A549 (cell line): ENCODE measurements around the gene SBK2. TPM values are rescaled to one million over a fixed set of nuclear protein-coding genes. Genes with fewer than 3 reads are reported as not detected.

Source experiments
- ATAC-seq, 2 experiments: fragments of 200-7000 bp in 1 of 2; fragments of >200 bp in 1 of 2; cut with Nextera tagmentation in 1 of 2; cut with Tn5 transposase in 1 of 2; 3 replicates each; pipeline versions ENCODE4 v1.8.0 to v1.9.1; 2018 to 2020; ENCODE audit warnings: mild to moderate bottlenecking in 1 of 2, moderate library complexity in 1 of 2
- CTCF ChIA-PET: fragments of 300-600 bp; sonication (Branson Sonifier 250); formaldehyde crosslinking; extraction: SDS; loops from one replicate; lab custom pipeline; 2021; ENCODE audit warnings: antibody characterized with exemption, inconsistent platforms; lab: Yijun Ruan, JAX
- POLR2A ChIA-PET: fragments of 350-600 bp; formaldehyde crosslinking; extraction: SDS; loops from one replicate; lab custom pipeline; 2021; ENCODE audit warnings: antibody characterized with exemption, inconsistent platforms; lab: Yijun Ruan, JAX
- DNase-seq, 2 experiments: peaks; one replicate each; pipeline versions ENCODE4 v3.0.0 to v3.0.0-alpha.2; 2011 to 2016; ENCODE audit warnings: low read depth in 1 of 2, low spot score in 1 of 2
- FAIRE-seq: peaks from 2 replicates; lab custom pipeline; 2011; peaks lifted over from hg19 to GRCh38; lab: Jason Lieb, UNC
- H3K27ac ChIP-seq, 2 experiments: fragments of >200 bp; sonication (Bioruptor Twin); formaldehyde crosslinking; 3 replicates each; pipeline ENCODE4 v1.5.1; 2016 to 2017
- H3K4me1 ChIP-seq: fragments of >200 bp; sonication (Bioruptor Twin); formaldehyde crosslinking; 3 replicates; pipeline ENCODE4 v1.6.1; 2016
- H3K4me2 ChIP-seq: fragments of >200 bp; sonication (Bioruptor Twin); formaldehyde crosslinking; 3 replicates; pipeline ENCODE4 v1.6.1; 2016
- H3K4me3 ChIP-seq: fragments of >200 bp; sonication (Bioruptor Twin); formaldehyde crosslinking; 3 replicates; pipeline ENCODE4 v1.5.1; 2016
- H3K9me3 ChIP-seq: fragments of >200 bp; sonication (Bioruptor Twin); formaldehyde crosslinking; 3 replicates; pipeline ENCODE4 v1.6.1; 2016
- BHLHE40 ChIP-seq: IDR thresholded peaks from 2 replicates; pipeline ENCODE4 v1.6.1; 2012; ENCODE audit warnings: low read depth, low read length, inconsistent platforms
- CBX2 ChIP-seq: fragments of 200-600 bp; sonication (generic); IDR thresholded peaks from 2 replicates; pipeline ENCODE4 v1.6.1; 2016; ENCODE audit warnings: low read depth, mild to moderate bottlenecking, borderline replicate concordance
- CHD4 ChIP-seq: fragments of 200-600 bp; sonication (generic); IDR thresholded peaks from 2 replicates; pipeline ENCODE4 v1.6.1; 2016; ENCODE audit warnings: antibody characterized with exemption, mild to moderate bottlenecking, borderline replicate concordance
- EHF ChIP-seq: fragments of 250-450 bp; sonication (Bioruptor Pico); IDR thresholded peaks from 2 replicates; pipeline ENCODE4 v1.5.0; 2020; ENCODE audit warnings: mild to moderate bottlenecking
- ESRRA ChIP-seq: fragments of 150-350 bp; IDR thresholded peaks from 2 replicates; pipeline ENCODE4 v1.6.1; 2014; ENCODE audit warnings: mild to moderate bottlenecking, low read length, borderline replicate concordance
- FOSB ChIP-seq: fragments of 250-450 bp; sonication (Bioruptor Pico); IDR thresholded peaks from 2 replicates; pipeline ENCODE4 v1.5.0; 2020; ENCODE audit warnings: mild to moderate bottlenecking, moderate library complexity
- GATA3 ChIP-seq: IDR thresholded peaks from 2 replicates; pipeline ENCODE4 v1.6.1; 2012; ENCODE audit warnings: borderline replicate concordance
- HOXB13 ChIP-seq: fragments of 250-450 bp; sonication (Bioruptor Pico); IDR thresholded peaks from 2 replicates; pipeline ENCODE4 v1.5.0; 2020; ENCODE audit warnings: low read depth, mild to moderate bottlenecking, moderate library complexity
- JUNB ChIP-seq: fragments of >200 bp; sonication (Bioruptor Twin); formaldehyde crosslinking; IDR thresholded peaks from 2 replicates; pipeline ENCODE4 v1.6.1; 2016
- KDM1A ChIP-seq: fragments of 200-600 bp; sonication (generic); IDR thresholded peaks from 2 replicates; pipeline ENCODE4 v1.6.1; 2016; ENCODE audit warnings: low read depth, mild to moderate bottlenecking
- MYC ChIP-seq: IDR thresholded peaks from 2 replicates; pipeline ENCODE4 v1.6.1; 2012; ENCODE audit warnings: mild to moderate bottlenecking, inconsistent platforms, low read length, improper control_type of control experiment, borderline replicate concordance
- NPAS2 ChIP-seq: fragments of 250-450 bp; sonication (Bioruptor Pico); IDR thresholded peaks from 2 replicates; pipeline ENCODE4 v1.8.0; 2022; ENCODE audit warnings: mild to moderate bottlenecking, moderate library complexity, borderline replicate concordance
- NR3C1 ChIP-seq: fragments of >200 bp; sonication (Bioruptor Twin); formaldehyde crosslinking; IDR thresholded peaks from 3 replicates; pipeline ENCODE4 v1.6.1; 2017
- PHF8 ChIP-seq: fragments of 200-600 bp; sonication (generic); IDR thresholded peaks from 2 replicates; pipeline ENCODE4 v1.6.1; 2016; ENCODE audit warnings: low read depth, mild to moderate bottlenecking, antibody characterized with exemption, moderate library complexity, borderline replicate concordance
- POLR2A ChIP-seq: IDR thresholded peaks from 2 replicates; pipeline ENCODE4 v1.6.1; 2012; ENCODE audit warnings: mild to moderate bottlenecking, low read length
- POLR2AphosphoS2 ChIP-seq: conservative IDR thresholded peaks from 2 replicates; pipeline ENCODE4 v1.6.1; 2012; ENCODE audit warnings: low read length, improper control_type of control experiment, inconsistent platforms
- RNF2 ChIP-seq: fragments of 200-600 bp; sonication (generic); IDR thresholded peaks from 2 replicates; pipeline ENCODE4 v1.6.1; 2016; ENCODE audit warnings: low read depth, mild to moderate bottlenecking, antibody characterized with exemption, moderate library complexity, borderline replicate concordance
- TP53 ChIP-seq: fragments of 250-450 bp; sonication (Bioruptor Pico); IDR thresholded peaks from 2 replicates; pipeline ENCODE4 v1.5.0; 2021; ENCODE audit warnings: mild to moderate bottlenecking, moderate library complexity
- ZC3H11A ChIP-seq: fragments of 450-650 bp; IDR thresholded peaks from 2 replicates; pipeline ENCODE4 v1.6.1; 2014; ENCODE audit warnings: antibody characterized with exemption, mild to moderate bottlenecking
- WGBS: methylation state at CpG from one replicate; pipeline ENCODE4 v1.1.6; 2017; ENCODE audit errors: missing lambda C conversion rate; 5-methylcytosine and 5-hydroxymethylcytosine counted together
- polyA plus RNA-seq, 4 experiments: library from polyadenylated mRNA; depleted of rRNA in 3 of 4; stranded (reverse); fragments of >200 nt; fragmentation: RNase III in 1 of 4; extraction: RNeasy Plus Mini Kit Qiagen cat#74134 plus additional on column Dnase treatment in 1 of 4; gene quantifications; 2 replicates in 3 of 4; 3 replicates in 1 of 4; pipeline ENCODE4 v1.2.3, GENCODE V29; 2011 to 2017
- TF ChIP-seq, protein P1 (sequence below): fragments of 150-350 bp; IDR thresholded peaks from 2 replicates; pipeline ENCODE4 v1.6.1; 2014; ENCODE audit warnings: low read depth, mild to moderate bottlenecking, low read length
- TF ChIP-seq, protein P2 (sequence below): fragments of >200 bp; sonication (Bioruptor Twin); formaldehyde crosslinking; IDR thresholded peaks from 3 replicates; pipeline ENCODE4 v1.6.1; 2016
- TF ChIP-seq, protein P3 (sequence below): IDR thresholded peaks from 2 replicates; pipeline ENCODE4 v1.6.1; 2012; ENCODE audit warnings: low read depth, borderline replicate concordance
- TF ChIP-seq, protein P4 (sequence below): fragments of 250-450 bp; sonication (Bioruptor Pico); IDR thresholded peaks from 2 replicates; pipeline ENCODE4 v1.5.0; 2020; ENCODE audit warnings: low read depth, mild to moderate bottlenecking, moderate library complexity
- TF ChIP-seq, protein P5 (sequence below): fragments of 450-650 bp; IDR thresholded peaks from 2 replicates; pipeline ENCODE4 v1.6.1; 2014; ENCODE audit warnings: antibody characterized with exemption

The SBK2 gene
- polyA plus RNA-seq, 2 of the 4 experiments (the other 2 are of a cell fraction): 0.89 to 1.1 TPM

DNA sequence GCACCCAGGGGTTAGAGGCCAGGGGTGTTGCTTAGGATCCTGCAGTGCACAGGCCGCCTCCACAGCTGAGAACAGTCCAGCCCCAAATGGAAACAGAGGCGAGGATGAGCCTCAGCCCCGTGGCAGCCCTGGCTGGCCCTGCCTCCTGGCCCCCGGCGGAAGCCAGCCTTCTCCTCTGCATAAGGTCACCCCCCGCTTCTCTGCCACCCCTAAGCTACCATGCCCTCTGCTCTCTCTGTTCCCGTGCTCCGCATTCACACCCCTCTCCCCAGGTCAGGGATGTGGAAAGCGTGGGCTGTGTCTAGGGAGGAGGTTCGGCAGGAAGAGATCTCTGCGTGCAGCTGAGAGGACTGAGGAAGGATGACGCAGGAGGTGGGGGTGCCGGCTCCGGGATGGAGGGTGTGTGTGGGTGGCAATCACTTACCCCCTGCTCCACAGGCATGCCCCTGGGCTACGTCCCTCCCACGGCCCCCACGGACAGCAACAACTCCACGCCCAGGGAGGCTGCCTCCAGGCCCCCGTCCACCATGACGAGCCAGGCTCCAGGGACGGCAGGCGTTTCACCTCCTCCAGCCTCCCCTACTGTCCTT is 42.7 kb downstream of the SBK2 start:
- 71% methylated on average over 22 of the region's 22 CpGs for WGBS
- no peak overlapping the region for H3K4me3 ChIP-seq
- DNase-seq: no peak
- H3K27ac ChIP-seq: no peak overlapping the region
- no peak overlapping the region for H3K4me2 ChIP-seq
- CTCF ChIA-PET: interaction anchor here (1.0 to 17.3 kb wide), 8 partner anchors 9 to 353 kb away, joined by 3 to 219 read pairs (median 10); partner anchors contain the start of gene ZNF865
- FAIRE-seq: no peak
- no peak for ATAC-seq
- H3K9me3 ChIP-seq: no peaks in the 10 kb centered on the region
- TF ChIP-seq, protein P1, sequence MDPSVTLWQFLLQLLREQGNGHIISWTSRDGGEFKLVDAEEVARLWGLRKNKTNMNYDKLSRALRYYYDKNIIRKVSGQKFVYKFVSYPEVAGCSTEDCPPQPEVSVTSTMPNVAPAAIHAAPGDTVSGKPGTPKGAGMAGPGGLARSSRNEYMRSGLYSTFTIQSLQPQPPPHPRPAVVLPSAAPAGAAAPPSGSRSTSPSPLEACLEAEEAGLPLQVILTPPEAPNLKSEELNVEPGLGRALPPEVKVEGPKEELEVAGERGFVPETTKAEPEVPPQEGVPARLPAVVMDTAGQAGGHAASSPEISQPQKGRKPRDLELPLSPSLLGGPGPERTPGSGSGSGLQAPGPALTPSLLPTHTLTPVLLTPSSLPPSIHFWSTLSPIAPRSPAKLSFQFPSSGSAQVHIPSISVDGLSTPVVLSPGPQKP: no peak
- TF ChIP-seq RNF2 (no peak), BHLHE40 (no peak), CBX2 (no peak), MYC (no peak), EHF (CRISPR knock-in tag) (no peak), JUNB (no peak)
- POLR2A ChIA-PET: interaction anchor here (1.1 kb wide), 1 partner anchor 10 kb away, joined by 3 read pairs; no protein-coding TSS in a partner anchor
- H3K4me1 ChIP-seq: peaks cover 26% of the 10 kb centered on the region; the same call in 2 of the 3 replicates

DNA sequence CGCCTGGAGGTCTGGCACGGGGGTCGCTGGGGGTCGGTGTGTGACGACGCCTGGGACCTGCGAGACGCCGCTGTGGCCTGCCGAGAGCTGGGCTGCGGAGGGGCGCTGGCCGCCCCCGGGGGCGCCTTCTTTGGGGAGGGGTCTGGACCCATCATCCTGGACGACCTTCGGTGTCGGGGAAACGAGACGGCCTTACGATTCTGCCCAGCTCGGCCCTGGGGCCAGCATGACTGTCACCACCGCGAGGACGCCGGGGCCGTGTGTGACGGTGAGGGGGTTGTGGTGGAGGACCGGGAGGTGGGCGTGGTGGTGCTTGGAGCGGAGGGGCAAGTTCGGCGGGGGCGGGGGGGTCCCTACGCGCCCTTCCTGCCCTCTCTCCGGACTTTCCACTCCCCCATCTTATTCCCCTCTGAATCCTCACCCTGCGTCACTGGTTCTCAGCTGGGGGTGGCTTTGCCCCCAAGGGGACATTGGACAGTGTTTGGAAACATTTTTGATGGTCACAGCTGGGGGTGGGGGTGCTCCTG is 43.2 kb downstream of the SBK2 start:
- Histone ChIP-seq H3K4me2 (no peak overlapping the region), H3K4me1 (peaks cover 31% of the 10 kb centered on the region), H3K9me3 (no peaks in the 10 kb centered on the region), H3K4me3 (no peak overlapping the region), H3K27ac (peak overlapping the region in 1 of 2 experiments; percentile 22; a peak in 1 of 6 replicates)
- FAIRE-seq (no peak), DNase-seq (no peak), ATAC-seq (no peak)
- ChIA-PET POLR2A (no interaction called here), CTCF (interaction anchor here (1.0 to 17.3 kb wide), 10 partner anchors 10 to 353 kb away, joined by 3 to 219 read pairs (median 5); partner anchors contain the start of gene ZNF865)
- whole genome bisulfite sequencing: 70% methylated on average over 20 of the region's 38 CpGs
- TF ChIP-seq BHLHE40 (no peak), CBX2 (no peak), POLR2AphosphoS2 (no peak), PHF8 (no peak), ESRRA (no peak), EHF (CRISPR knock-in tag) (no peak), FOSB (no peak), KDM1A (no peak), HOXB13 (no peak)

DNA sequence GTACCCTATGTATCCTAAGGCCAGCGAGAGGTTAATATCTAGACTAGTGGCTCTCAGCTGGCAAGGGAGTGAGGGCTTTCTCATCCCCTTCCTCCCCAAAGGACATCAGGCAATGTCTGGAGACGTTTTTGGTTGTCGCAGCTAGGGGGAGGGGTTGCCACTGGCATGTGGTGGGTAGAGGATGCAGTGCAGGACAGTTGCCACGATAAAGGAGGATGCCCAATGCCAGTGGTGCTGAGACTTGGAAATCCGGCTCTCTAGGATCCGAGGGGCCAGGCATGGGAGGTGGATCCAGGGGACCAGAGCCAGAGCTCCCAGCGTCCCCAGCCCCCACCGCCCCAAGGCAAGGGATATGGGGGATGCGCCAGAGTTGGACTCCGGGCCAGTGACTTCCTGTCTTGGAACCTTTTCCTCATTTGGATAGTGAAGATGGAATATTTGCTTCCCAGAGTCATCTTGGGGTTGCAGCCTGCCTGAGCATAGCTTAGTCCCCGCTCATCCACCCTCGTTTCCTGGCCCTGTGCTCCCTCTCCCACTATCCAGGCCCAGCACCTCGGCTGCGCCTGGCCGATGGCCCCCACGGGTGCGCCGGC is 43.8 kb downstream of the SBK2 start:
- H3K4me2 ChIP-seq: no peak overlapping the region
- ChIA-PET CTCF (interaction anchor here (1.2 to 17.3 kb wide), 10 partner anchors 10 to 352 kb away, joined by 3 to 219 read pairs (median 6); no protein-coding TSS in a partner anchor), POLR2A (no interaction called here)
- DNase-seq: no peak
- TF ChIP-seq CHD4: no peak
- TF ChIP-seq TP53 (CRISPR knock-in tag): no peak
- no peak for TF ChIP-seq ZC3H11A
- no peak for TF ChIP-seq FOSB
- no peak for TF ChIP-seq GATA3
- TF ChIP-seq NR3C1: no peak
- TF ChIP-seq, protein P2, sequence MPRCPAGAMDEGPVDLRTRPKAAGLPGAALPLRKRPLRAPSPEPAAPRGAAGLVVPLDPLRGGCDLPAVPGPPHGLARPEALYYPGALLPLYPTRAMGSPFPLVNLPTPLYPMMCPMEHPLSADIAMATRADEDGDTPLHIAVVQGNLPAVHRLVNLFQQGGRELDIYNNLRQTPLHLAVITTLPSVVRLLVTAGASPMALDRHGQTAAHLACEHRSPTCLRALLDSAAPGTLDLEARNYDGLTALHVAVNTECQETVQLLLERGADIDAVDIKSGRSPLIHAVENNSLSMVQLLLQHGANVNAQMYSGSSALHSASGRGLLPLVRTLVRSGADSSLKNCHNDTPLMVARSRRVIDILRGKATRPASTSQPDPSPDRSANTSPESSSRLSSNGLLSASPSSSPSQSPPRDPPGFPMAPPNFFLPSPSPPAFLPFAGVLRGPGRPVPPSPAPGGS: no peak
- TF ChIP-seq, protein P3, sequence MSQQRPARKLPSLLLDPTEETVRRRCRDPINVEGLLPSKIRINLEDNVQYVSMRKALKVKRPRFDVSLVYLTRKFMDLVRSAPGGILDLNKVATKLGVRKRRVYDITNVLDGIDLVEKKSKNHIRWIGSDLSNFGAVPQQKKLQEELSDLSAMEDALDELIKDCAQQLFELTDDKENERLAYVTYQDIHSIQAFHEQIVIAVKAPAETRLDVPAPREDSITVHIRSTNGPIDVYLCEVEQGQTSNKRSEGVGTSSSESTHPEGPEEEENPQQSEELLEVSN: no peak
- TF ChIP-seq POLR2AphosphoS2: no peak
- no peak for TF ChIP-seq POLR2A
- TF ChIP-seq NPAS2 (CRISPR knock-in tag): no peak
- TF ChIP-seq, protein P4, sequence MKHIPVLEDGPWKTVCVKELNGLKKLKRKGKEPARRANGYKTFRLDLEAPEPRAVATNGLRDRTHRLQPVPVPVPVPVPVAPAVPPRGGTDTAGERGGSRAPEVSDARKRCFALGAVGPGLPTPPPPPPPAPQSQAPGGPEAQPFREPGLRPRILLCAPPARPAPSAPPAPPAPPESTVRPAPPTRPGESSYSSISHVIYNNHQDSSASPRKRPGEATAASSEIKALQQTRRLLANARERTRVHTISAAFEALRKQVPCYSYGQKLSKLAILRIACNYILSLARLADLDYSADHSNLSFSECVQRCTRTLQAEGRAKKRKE: no peak
- no peak for TF ChIP-seq PHF8
- no peak for TF ChIP-seq KDM1A
- TF ChIP-seq, protein P5, sequence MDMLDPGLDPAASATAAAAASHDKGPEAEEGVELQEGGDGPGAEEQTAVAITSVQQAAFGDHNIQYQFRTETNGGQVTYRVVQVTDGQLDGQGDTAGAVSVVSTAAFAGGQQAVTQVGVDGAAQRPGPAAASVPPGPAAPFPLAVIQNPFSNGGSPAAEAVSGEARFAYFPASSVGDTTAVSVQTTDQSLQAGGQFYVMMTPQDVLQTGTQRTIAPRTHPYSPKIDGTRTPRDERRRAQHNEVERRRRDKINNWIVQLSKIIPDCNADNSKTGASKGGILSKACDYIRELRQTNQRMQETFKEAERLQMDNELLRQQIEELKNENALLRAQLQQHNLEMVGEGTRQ: no peak
- FAIRE-seq: no peak
- no peak for ATAC-seq
- peak overlapping the region in 1 of 2 experiments; percentile 22; a peak in 1 of 6 replicates for H3K27ac ChIP-seq
- H3K9me3 ChIP-seq: no peaks in the 10 kb centered on the region
- WGBS: 63% methylated on average over 15 of the region's 18 CpGs
- no peak overlapping the region for H3K4me3 ChIP-seq
- H3K4me1 ChIP-seq: peaks cover 37% of the 10 kb centered on the region
